Measurements from ENCODE around the gene NUDT1. TPM values are rescaled to one million over a fixed set of nuclear protein-coding genes. Genes with fewer than 3 reads are reported as not detected.

NUDT1 gene
- 17.3 and 17.5 TPM in 2 replicates for total RNA-seq

DNA sequence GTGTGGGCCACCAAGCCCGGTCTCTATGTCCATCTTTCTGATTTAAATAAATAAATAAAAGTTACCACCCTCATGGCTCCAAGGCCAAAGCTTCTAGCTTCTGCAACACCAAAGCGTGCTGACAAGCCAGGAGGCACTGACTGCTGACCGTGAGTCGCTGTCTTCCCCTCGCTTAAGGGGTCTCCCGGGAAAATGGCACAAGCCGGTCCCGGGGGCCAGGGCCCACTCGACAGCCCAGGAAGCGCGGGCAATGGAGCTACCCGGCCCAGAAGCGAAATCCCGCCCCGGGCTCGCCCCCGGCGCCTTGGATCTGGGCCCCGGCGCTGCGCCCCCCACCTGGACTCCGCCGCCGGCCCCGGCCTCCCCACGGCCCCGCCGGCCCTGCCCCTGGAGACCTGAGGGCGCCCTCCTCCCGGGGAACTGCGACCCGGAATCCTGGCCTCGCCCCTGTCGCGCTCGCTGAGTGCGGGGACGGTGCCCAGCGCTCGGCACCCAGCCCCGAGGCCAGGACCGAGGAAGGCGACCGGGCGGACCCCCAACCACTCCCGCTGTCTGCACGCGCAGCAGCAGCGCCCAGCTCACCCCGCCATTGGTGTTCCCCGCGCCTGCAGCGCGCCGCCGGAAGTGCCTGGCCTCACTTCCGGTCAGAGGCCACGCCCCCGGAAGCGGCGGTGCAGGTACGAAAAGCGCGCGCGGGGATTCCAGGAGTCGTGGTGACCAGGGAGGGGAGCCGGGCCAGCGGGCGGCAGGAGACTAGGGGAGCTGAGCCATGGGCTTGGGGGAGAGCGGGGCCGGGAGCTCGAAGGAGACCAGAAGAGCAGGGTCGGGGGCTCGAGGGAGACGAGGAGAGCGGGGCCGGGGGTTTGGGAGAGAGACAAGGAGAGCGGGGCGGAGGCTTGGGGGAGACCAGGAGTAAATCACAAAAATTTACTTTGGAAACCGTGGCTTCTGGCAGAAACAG, at the start of gene NUDT1, which contains the start of gene MRM2:
Gene NUDT1, plus strand, starts transcription at position 647 of the 961 bp plus-strand sequence. CDS start 2,349 bp downstream, outside the sequence.
Gene MRM2, minus strand, starts transcription at position 626 of the 961 bp plus-strand sequence. Its CDS starts 36 bp downstream, at position 590.

DNA sequence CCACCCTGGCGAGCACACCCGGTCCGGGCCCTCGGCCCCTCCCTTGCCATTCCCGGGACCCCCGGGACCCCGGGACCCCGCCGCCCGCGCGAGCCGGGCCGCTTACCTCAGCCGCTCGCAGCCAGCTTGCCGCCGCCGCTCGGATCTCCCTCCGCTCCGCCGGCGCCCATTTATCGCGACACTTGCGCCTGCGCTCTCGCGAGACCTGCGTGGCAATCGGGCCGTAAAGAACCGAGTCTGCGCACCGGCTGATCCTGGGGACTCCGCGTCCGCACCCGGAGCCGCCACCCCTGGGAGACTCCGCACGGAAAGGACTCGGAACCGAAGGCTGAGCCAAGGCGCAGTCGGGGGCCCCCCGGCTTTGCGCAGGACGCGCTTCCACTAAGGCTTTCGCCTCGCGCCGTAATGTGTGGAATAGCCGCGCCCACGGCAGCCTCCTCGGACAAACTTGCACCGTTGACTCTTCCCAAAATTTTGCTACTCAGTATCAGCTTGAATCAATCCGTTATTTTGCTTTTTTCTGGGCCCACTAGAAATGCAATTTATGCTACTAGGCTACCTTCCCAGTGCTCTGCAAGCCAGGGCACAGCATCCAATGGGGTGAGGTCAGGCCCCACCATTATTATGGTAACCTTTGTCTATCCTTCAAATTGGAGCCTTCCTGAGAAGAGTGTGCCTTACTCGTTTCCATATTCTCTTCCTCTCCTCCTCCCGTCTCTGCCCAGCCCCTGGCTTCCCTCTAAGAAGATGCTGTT, 9.1 kb upstream of the NUDT1 start, which contains the start of gene MAD1L1:
Gene MAD1L1, minus strand, starts transcription at position 180 of the 755 bp plus-strand sequence. CDS start 2,812 bp downstream, outside the sequence.

Other genes with a start within 250 kb of the NUDT1 start
- 68.5 and 72.6 TPM in 2 replicates for gene MAD1L1, start 9.3 kb upstream of the NUDT1 start, total RNA-seq
- 12.0 and 12.1 TPM in 2 replicates for gene MRM2, start within 50 bp of the NUDT1 start, total RNA-seq
- gene SNX8, start 72.2 kb downstream of the NUDT1 start, total RNA-seq = 6.4 and 8.0 TPM in 2 replicates
- gene EIF3B, start 112.6 kb downstream of the NUDT1 start, total RNA-seq = 232 and 247 TPM in 2 replicates
- gene CHST12, start 161.4 kb downstream of the NUDT1 start, total RNA-seq = 4.6 and 6.7 TPM in 2 replicates
- not detected in 2 replicates for gene GRIFIN, start 234.2 kb downstream of the NUDT1 start, total RNA-seq

All from endothelial cell of coronary artery (primary cell).